ENCODE results near the gene LDLRAD4.

LDLRAD4 gene

DNA sequence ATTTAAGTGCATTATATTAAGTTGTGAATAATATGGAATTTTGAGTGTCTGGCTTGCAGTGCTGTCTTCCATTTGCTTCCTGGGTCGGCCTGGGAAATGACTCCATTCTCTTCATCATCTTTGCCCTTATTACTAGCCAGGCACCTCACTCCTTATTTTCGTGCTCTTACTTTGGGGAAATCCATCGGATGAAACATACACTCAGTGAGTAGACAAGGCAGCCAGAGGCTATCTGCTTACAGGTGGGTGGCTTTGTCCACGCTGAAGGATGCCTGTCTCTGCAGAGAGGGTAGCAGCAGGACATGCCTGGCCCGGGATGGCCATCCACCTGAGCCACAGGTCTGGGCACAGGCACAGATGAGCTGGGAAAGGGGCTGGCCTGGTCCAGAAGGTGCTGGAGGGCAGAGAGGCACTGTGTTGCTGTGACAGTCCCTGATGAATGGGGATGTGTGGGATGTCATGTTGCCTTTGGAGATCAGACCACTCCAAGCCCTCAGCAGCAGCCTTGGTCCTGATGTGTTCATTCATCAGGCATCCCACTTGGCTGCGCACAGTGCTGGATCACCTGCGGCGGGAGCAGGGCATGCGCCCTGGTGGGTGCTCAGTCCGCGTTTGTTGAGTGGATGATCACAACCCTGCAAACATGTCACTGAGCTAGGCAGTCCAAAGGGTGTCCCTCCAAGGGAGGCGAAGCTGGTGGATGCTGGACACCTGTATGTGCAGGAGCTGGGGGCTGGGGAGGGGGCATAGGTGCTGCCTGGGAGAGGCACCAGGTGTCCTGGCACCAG, 236.0 kb downstream of the LDLRAD4 start:
- Histone ChIP-seq H3K27me3 (ENCODE audit: insufficient read depth, poor library complexity, severe bottlenecking) (no peaks in the 10 kb centered on the region), H3K4me3 (replicated peaks; ENCODE audit: insufficient read depth, low read length) (no peak overlapping the region), H3K27ac (replicated peaks) (no peak overlapping the region)
- DNase-seq (ENCODE audit: low read depth in 1 of 2, low spot score in 1 of 2), result no peak
- TF ChIP-seq, protein P1, sequence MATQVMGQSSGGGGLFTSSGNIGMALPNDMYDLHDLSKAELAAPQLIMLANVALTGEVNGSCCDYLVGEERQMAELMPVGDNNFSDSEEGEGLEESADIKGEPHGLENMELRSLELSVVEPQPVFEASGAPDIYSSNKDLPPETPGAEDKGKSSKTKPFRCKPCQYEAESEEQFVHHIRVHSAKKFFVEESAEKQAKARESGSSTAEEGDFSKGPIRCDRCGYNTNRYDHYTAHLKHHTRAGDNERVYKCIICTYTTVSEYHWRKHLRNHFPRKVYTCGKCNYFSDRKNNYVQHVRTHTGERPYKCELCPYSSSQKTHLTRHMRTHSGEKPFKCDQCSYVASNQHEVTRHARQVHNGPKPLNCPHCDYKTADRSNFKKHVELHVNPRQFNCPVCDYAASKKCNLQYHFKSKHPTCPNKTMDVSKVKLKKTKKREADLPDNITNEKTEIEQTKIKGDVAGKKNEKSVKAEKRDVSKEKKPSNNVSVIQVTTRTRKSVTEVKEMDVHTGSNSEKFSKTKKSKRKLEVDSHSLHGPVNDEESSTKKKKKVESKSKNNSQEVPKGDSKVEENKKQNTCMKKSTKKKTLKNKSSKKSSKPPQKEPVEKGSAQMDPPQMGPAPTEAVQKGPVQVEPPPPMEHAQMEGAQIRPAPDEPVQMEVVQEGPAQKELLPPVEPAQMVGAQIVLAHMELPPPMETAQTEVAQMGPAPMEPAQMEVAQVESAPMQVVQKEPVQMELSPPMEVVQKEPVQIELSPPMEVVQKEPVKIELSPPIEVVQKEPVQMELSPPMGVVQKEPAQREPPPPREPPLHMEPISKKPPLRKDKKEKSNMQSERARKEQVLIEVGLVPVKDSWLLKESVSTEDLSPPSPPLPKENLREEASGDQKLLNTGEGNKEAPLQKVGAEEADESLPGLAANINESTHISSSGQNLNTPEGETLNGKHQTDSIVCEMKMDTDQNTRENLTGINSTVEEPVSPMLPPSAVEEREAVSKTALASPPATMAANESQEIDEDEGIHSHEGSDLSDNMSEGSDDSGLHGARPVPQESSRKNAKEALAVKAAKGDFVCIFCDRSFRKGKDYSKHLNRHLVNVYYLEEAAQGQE (IDR thresholded peaks at IDR 0.05; ENCODE audit: insufficient replicate concordance, low read depth), result no peak
- no peak for TF ChIP-seq GABPA (IDR thresholded peaks at IDR 0.05; ENCODE audit: low read depth)
- TF ChIP-seq, protein P2, sequence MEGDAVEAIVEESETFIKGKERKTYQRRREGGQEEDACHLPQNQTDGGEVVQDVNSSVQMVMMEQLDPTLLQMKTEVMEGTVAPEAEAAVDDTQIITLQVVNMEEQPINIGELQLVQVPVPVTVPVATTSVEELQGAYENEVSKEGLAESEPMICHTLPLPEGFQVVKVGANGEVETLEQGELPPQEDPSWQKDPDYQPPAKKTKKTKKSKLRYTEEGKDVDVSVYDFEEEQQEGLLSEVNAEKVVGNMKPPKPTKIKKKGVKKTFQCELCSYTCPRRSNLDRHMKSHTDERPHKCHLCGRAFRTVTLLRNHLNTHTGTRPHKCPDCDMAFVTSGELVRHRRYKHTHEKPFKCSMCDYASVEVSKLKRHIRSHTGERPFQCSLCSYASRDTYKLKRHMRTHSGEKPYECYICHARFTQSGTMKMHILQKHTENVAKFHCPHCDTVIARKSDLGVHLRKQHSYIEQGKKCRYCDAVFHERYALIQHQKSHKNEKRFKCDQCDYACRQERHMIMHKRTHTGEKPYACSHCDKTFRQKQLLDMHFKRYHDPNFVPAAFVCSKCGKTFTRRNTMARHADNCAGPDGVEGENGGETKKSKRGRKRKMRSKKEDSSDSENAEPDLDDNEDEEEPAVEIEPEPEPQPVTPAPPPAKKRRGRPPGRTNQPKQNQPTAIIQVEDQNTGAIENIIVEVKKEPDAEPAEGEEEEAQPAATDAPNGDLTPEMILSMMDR (IDR thresholded peaks at IDR 0.05; ENCODE audit: insufficient read depth, low read length), result no peak
- no peak for TF ChIP-seq SPI1 (IDR thresholded peaks at IDR 0.05; ENCODE audit: borderline replicate concordance, low read depth)
- no peak for TF ChIP-seq POLR2AphosphoS5 (IDR thresholded peaks at IDR 0.05; ENCODE audit: low read depth)

DNA sequence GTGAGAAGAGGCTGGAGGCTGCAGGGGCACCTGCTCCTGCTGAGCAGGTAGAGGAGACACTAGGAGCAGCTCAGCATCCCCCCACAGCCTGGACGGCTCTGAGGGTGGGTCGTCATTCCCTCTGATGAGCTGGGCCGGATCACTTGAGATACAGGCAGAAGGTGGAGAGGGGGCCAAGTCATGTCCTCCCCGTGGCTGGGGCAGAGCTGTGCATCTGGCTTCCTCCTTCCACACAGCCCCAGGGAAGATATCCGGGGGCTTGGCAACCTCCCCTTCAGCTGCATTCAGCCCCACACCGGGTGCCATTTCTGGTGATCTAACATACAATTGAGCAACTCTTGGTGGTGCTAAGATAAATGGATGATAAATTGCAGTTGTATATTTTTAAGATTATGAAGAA, 236.9 kb downstream of the LDLRAD4 start:
- Histone ChIP-seq H3K4me3 (replicated peaks; ENCODE audit: insufficient read depth, low read length) (no peak overlapping the region), H3K27ac (replicated peaks) (no peak overlapping the region), H3K27me3 (ENCODE audit: insufficient read depth, poor library complexity, severe bottlenecking) (no peaks in the 10 kb centered on the region)
- TF ChIP-seq GABPA (IDR thresholded peaks at IDR 0.05; ENCODE audit: low read depth), result no peak
- TF ChIP-seq, protein P1 (IDR thresholded peaks at IDR 0.05; ENCODE audit: insufficient replicate concordance, low read depth), result no peak
- TF ChIP-seq POLR2AphosphoS5 (IDR thresholded peaks at IDR 0.05; ENCODE audit: low read depth), result no peak
- TF ChIP-seq, protein P2 (IDR thresholded peaks at IDR 0.05; ENCODE audit: insufficient read depth, low read length), result no peak
- TF ChIP-seq SPI1 (IDR thresholded peaks at IDR 0.05; ENCODE audit: borderline replicate concordance, low read depth), result no peak
- no peak for DNase-seq (ENCODE audit: low read depth in 1 of 2, low spot score in 1 of 2)

DNA sequence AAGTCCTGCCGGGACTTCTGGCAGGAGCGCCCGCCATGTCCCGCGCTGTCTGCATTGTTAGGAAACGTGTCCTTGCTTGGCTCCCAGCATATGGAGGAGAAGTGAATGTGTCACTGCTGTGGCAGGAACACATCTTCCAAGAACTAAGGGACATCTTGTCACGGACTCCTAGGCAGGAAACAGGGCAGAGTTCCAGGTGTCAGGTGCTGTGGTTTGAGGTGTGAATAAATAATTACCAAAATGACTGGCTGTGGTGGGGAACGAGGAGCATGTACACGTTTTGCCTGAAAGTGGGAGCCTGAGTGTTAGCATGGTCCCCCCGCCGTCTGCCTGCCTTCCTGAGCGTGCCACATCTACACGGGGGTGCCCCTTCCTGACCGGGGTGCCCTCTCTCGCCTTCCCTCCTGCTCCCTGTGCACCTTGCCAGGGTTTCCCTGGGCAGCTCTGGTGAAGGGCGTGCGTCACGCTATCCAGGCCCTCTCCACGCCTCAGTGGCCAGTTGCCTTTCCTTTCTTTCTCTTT, 237.5 kb downstream of the LDLRAD4 start:
- Histone ChIP-seq H3K27me3 (ENCODE audit: insufficient read depth, poor library complexity, severe bottlenecking) (no peaks in the 10 kb centered on the region), H3K4me3 (replicated peaks; ENCODE audit: insufficient read depth, low read length) (no peak overlapping the region), H3K27ac (replicated peaks) (no peak overlapping the region)
- TF ChIP-seq POLR2AphosphoS5 (IDR thresholded peaks at IDR 0.05; ENCODE audit: low read depth), result no peak
- no peak for TF ChIP-seq GABPA (IDR thresholded peaks at IDR 0.05; ENCODE audit: low read depth)
- TF ChIP-seq SPI1 (IDR thresholded peaks at IDR 0.05; ENCODE audit: borderline replicate concordance, low read depth), result no peak
- TF ChIP-seq, protein P2 (IDR thresholded peaks at IDR 0.05; ENCODE audit: insufficient read depth, low read length), result no peak
- TF ChIP-seq, protein P1 (IDR thresholded peaks at IDR 0.05; ENCODE audit: insufficient replicate concordance, low read depth), result no peak
- no peak for DNase-seq (ENCODE audit: low read depth in 1 of 2, low spot score in 1 of 2)

Data from HL-60 (cell line).